GM12878 (cell line): ENCODE data around the gene CLEC16A. TPM values are rescaled to one million over a fixed set of nuclear protein-coding genes. Genes with fewer than 3 reads are reported as not detected.

ENCODE experiments used
- BCL11A ChIP-seq: IDR thresholded peaks from 2 replicates; pipeline ENCODE4 v1.6.1; 2011; ENCODE audit warnings: low read depth, low read length
- CREM ChIP-seq: IDR thresholded peaks from 2 replicates; pipeline ENCODE4 v1.6.1; 2014; ENCODE audit warnings: antibody characterized with exemption, low read depth
- MAX ChIP-seq: IDR thresholded peaks from 2 replicates; pipeline ENCODE4 v1.6.1; 2012; ENCODE audit warnings: low read depth, low read length, improper control_type of control experiment
- POLR2AphosphoS5 ChIP-seq: IDR thresholded peaks from 2 replicates; pipeline ENCODE4 v1.6.1; 2011; ENCODE audit warnings: mild to moderate bottlenecking, low read length, inconsistent platforms
- RAD21 ChIP-seq: IDR thresholded peaks from 2 replicates; pipeline ENCODE4 v1.6.1; 2011; ENCODE audit warnings: mild to moderate bottlenecking, low read depth, low read length, moderate library complexity; ENCODE audit not compliant: insufficient read depth
- TARDBP ChIP-seq: IDR thresholded peaks from 2 replicates; pipeline ENCODE4 v1.6.1; 2016; ENCODE audit warnings: borderline replicate concordance
- YBX1 ChIP-seq: fragments of 450-650 bp; IDR thresholded peaks from 2 replicates; pipeline ENCODE4 v1.6.1; 2016; ENCODE audit warnings: antibody characterized with exemption
- YY1 ChIP-seq: IDR thresholded peaks from 2 replicates; pipeline ENCODE4 v1.6.1; 2011; ENCODE audit warnings: low read depth, mild to moderate bottlenecking, low read length
- ZBTB33 ChIP-seq: fragments of 450-650 bp; IDR thresholded peaks from 2 replicates; pipeline ENCODE4 v1.6.1; 2017; ENCODE audit warnings: mild to moderate bottlenecking
- ZBTB40 ChIP-seq: fragments of 450-650 bp; IDR thresholded peaks from 2 replicates; pipeline ENCODE4 v1.6.1; 2016; ENCODE audit warnings: mild to moderate bottlenecking, moderate library complexity, borderline replicate concordance
- ZNF687 ChIP-seq: fragments of 450-650 bp; IDR thresholded peaks from 2 replicates; pipeline ENCODE4 v1.6.1; 2017; ENCODE audit warnings: mild to moderate bottlenecking, moderate library complexity
- polyA plus RNA-seq, 11 experiments: library from polyadenylated mRNA; depleted of rRNA in 4 of 11; unstranded in 6 of 11; stranded (reverse) in 5 of 11; fragments of >200 nt; fragmentation: Nextera tagmentation in 4 of 11; fragmentation: Illumina TruSeq in 1 of 11; extraction: Ambion mirVana in 4 of 11; extraction: Trizol in 1 of 11; gene quantifications; 1 replicate in 1 of 11; 2 replicates in 10 of 11; pipeline versions ENCODE4 v1.2.1 to v1.2.3, GENCODE V29; 2011 to 2016; ENCODE audit warnings: inconsistent platforms in 2 of 11, missing spikeins in 2 of 11, low read depth in 1 of 11
- total RNA-seq, 4 experiments: library from RNA; depleted of rRNA in 3 of 4; stranded (reverse); fragments of >200 nt in 3 of 4; fragmentation: Illumina TruSeq in 1 of 4; extraction: Trizol in 1 of 4; gene quantifications; 2 replicates each; pipeline versions ENCODE4 v1.2.1 to v1.2.3, GENCODE V29; 2013 to 2021

The CLEC16A gene
- total and polyA plus RNA-seq, 10 of the 15 experiments (the other 5 are each of a cell fraction or from before 2014, with no cell fraction given), result 1.5 to 28.8 (median 19.2) TPM

GRCh38 chr16:10988164-10988803, 43.9 kb downstream of the CLEC16A start (continued):
- TF ChIP-seq ZBTB33 (no peak), YY1 (no peak; the same call in 1 of the 2 replicates), CREM (no peak), TARDBP (no peak; the same call in 1 of the 2 replicates), ZNF687 (peak; percentile 84), YBX1 (no peak), ZBTB40 (no peak), POLR2AphosphoS5 (no peak), RAD21 (peak; percentile 37), MAX (no peak), BCL11A (0 out of 2 replicates have a peak, but pooled peaks have one; percentile 39)
- TF ChIP-seq, all 136 proteins: peak for 30
